Loucy (cell line): ENCODE measurements around the gene NRG2.

Experiments used
- H2AFZ ChIP-seq: fragments of 200-600 bp; sonication (generic); 2 replicates; pipeline ENCODE4 v1.6.0; 2016; ENCODE audit warnings: antibody characterized with exemption, mild to moderate bottlenecking, low read length, moderate library complexity
- H3F3A ChIP-seq: fragments of 200-600 bp; 2 replicates; pipeline ENCODE4 v1.6.0; 2016; ENCODE audit warnings: antibody characterized with exemption, low read depth, mild to moderate bottlenecking
- H3K27me3 ChIP-seq: fragments of 200-600 bp; sonication (generic); 2 replicates; pipeline ENCODE4 v1.6.1; 2014; ENCODE audit warnings: low read length, mild to moderate bottlenecking; ENCODE audit not compliant: insufficient read depth, poor library complexity, severe bottlenecking
- H3K36me3 ChIP-seq: fragments of 200-600 bp; sonication (generic); 2 replicates; pipeline ENCODE4 v1.6.1; 2016; ENCODE audit warnings: low read length; ENCODE audit not compliant: insufficient read depth
- H3K4me1 ChIP-seq: fragments of 200-600 bp; sonication (generic); 2 replicates; pipeline ENCODE4 v1.5.1; 2014; ENCODE audit warnings: low read length, mild to moderate bottlenecking; ENCODE audit not compliant: insufficient read depth, poor library complexity, severe bottlenecking
- H3K4me2 ChIP-seq: fragments of 200-600 bp; sonication (generic); 2 replicates; pipeline ENCODE4 v1.6.0; 2014; ENCODE audit warnings: antibody characterized with exemption, low read length, low read depth, mild to moderate bottlenecking; ENCODE audit not compliant: poor library complexity, severe bottlenecking
- H3K4me3 ChIP-seq: fragments of 200-600 bp; sonication (generic); 2 replicates; pipeline ENCODE4 v1.5.1; 2014; ENCODE audit warnings: low read length, mild to moderate bottlenecking, mixed read lengths; ENCODE audit not compliant: poor library complexity, severe bottlenecking
- H3K79me2 ChIP-seq: fragments of 200-600 bp; sonication (generic); 2 replicates; pipeline ENCODE4 v1.6.1; 2014; ENCODE audit warnings: low read length; ENCODE audit not compliant: insufficient read depth
- H3K9ac ChIP-seq: fragments of 200-600 bp; sonication (generic); 2 replicates; pipeline ENCODE4 v1.6.0; 2014; ENCODE audit warnings: mild to moderate bottlenecking, low read depth, low read length, moderate library complexity; ENCODE audit not compliant: poor library complexity, severe bottlenecking
- H3K9me2 ChIP-seq: fragments of 200-600 bp; sonication (generic); replicated peaks from 2 replicates; pipeline ENCODE4 v1.6.1; 2016; ENCODE audit warnings: low read depth, low read length, mixed read lengths
- H3K9me3 ChIP-seq: fragments of 200-600 bp; sonication (generic); 2 replicates; pipeline ENCODE4 v1.6.1; 2014; ENCODE audit warnings: mild to moderate bottlenecking, antibody characterized with exemption, low read length, low read depth; ENCODE audit not compliant: insufficient read depth
- H4K20me1 ChIP-seq: fragments of 200-600 bp; sonication (generic); 2 replicates; pipeline ENCODE4 v1.6.0; 2014; ENCODE audit warnings: antibody characterized with exemption, low read length, mild to moderate bottlenecking; ENCODE audit not compliant: insufficient read depth, poor library complexity, severe bottlenecking
- EZH2phosphoT487 ChIP-seq: fragments of 200-600 bp; IDR thresholded peaks from 2 replicates; pipeline ENCODE4 v1.6.1; 2018; ENCODE audit warnings: antibody characterized with exemption, mild to moderate bottlenecking, moderate library complexity, borderline replicate concordance
- TF ChIP-seq, protein P1 (sequence below): fragments of 200-600 bp; sonication (generic); conservative IDR thresholded peaks from 2 replicates; pipeline ENCODE4 v1.5.1; 2014; ENCODE audit warnings: mild to moderate bottlenecking, antibody characterized with exemption, low read length

Gene NRG2

DNA sequence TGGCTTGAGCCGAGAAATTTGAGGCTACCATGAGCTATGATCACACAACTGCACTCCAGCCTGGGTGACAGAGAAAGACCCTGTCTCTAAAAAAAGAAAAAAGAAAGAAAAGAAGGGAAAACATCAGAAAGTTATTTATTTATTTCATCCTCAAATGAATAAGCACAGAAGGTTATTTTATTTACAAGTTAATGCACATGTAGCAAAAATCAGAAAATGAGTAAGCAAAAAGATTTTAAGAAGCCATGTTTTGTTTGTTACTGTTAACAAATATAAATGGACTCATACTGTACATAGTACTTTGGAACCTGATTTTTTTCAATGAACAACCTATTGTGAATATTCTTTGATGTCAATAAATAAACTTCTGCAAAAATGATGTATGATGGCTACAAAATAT, 47.2 kb downstream of the NRG2 start:
- H3F3A ChIP-seq = no peaks in the 10 kb centered on the region
- no peaks in the 10 kb centered on the region for H3K79me2 ChIP-seq
- H2AFZ ChIP-seq = no peak overlapping the region
- TF ChIP-seq, protein P1, sequence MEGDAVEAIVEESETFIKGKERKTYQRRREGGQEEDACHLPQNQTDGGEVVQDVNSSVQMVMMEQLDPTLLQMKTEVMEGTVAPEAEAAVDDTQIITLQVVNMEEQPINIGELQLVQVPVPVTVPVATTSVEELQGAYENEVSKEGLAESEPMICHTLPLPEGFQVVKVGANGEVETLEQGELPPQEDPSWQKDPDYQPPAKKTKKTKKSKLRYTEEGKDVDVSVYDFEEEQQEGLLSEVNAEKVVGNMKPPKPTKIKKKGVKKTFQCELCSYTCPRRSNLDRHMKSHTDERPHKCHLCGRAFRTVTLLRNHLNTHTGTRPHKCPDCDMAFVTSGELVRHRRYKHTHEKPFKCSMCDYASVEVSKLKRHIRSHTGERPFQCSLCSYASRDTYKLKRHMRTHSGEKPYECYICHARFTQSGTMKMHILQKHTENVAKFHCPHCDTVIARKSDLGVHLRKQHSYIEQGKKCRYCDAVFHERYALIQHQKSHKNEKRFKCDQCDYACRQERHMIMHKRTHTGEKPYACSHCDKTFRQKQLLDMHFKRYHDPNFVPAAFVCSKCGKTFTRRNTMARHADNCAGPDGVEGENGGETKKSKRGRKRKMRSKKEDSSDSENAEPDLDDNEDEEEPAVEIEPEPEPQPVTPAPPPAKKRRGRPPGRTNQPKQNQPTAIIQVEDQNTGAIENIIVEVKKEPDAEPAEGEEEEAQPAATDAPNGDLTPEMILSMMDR = no peak
- TF ChIP-seq EZH2phosphoT487 = no peak
- H3K9me2 ChIP-seq = no peaks in the 10 kb centered on the region
- no peak overlapping the region for H3K9ac ChIP-seq
- H3K4me1 ChIP-seq = no peaks in the 10 kb centered on the region
- H3K27me3 ChIP-seq = no peaks in the 10 kb centered on the region
- H3K36me3 ChIP-seq = no peaks in the 10 kb centered on the region
- H4K20me1 ChIP-seq = no peaks in the 10 kb centered on the region
- no peaks in the 10 kb centered on the region for H3K9me3 ChIP-seq
- H3K4me3 ChIP-seq = no peak overlapping the region
- no peak overlapping the region for H3K4me2 ChIP-seq

DNA sequence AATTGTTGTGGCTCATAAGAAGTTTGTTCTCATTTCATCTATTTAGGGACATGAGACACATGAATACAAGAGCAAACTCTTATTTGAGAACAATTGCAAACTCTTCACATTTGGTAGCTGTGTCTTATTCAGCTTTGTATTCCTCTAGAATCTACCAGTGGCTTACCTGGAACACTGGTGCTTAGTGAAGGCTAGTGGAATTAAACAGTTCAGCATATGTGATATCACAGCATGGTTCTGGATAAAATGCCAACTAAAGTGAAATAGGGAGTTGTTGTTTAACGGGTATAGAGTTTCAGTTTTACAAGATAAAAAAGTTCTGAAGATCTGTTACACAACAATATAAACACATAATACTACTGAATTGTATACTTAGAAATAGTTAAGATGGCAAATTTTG, 48.9 kb downstream of the NRG2 start:
- Histone ChIP-seq H3K4me1 (no peaks in the 10 kb centered on the region), H3K4me2 (no peak overlapping the region), H3K9me3 (no peaks in the 10 kb centered on the region), H3K27me3 (no peaks in the 10 kb centered on the region), H3K36me3 (no peaks in the 10 kb centered on the region), H3K9me2 (no peaks in the 10 kb centered on the region), H4K20me1 (no peaks in the 10 kb centered on the region), H2AFZ (no peak overlapping the region), H3K79me2 (no peaks in the 10 kb centered on the region), H3F3A (no peaks in the 10 kb centered on the region), H3K9ac (no peak overlapping the region), H3K4me3 (no peak overlapping the region)
- TF ChIP-seq, protein P1 = no peak
- no peak for TF ChIP-seq EZH2phosphoT487

DNA sequence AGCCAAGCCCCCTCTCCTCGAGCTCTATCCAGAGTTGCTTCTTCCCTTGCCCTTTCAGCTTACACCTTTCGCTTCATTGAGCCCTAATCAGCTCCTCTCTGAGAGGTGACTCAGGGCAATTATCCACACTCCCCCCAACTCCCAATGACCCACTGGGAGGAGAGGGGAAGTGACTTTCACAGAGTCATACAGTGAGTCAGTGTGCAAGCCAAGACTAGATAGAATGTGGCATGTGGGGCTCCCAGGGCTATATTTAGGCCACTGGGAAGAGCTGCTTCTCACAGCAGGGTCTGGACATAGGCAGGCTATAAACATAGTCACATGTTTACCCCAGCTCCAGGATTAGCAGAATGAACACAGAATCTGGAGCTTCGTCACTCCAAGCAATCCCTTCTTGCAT, 57.4 kb downstream of the NRG2 start:
- Histone ChIP-seq H3F3A (no peaks in the 10 kb centered on the region), H3K9me2 (no peaks in the 10 kb centered on the region), H3K9me3 (no peaks in the 10 kb centered on the region), H3K4me1 (no peaks in the 10 kb centered on the region), H3K9ac (no peak overlapping the region), H3K4me3 (no peak overlapping the region), H4K20me1 (no peaks in the 10 kb centered on the region), H3K27me3 (no peaks in the 10 kb centered on the region), H3K4me2 (no peak overlapping the region), H2AFZ (no peak overlapping the region), H3K79me2 (no peaks in the 10 kb centered on the region), H3K36me3 (no peaks in the 10 kb centered on the region)
- no peak for TF ChIP-seq EZH2phosphoT487
- TF ChIP-seq, protein P1 = no peak
